WTC11 (cell line): ENCODE results near the gene TEX26.

Source experiments
- ZNF396 ChIP-seq: fragments of 250-450 bp; sonication (Bioruptor Pico); IDR thresholded peaks from 2 replicates; pipeline ENCODE4 v1.8.0; 2021; ENCODE audit warnings: mild to moderate bottlenecking, moderate library complexity, borderline replicate concordance
- TF ChIP-seq, protein P1 (sequence below): fragments of 200-600 bp; IDR thresholded peaks from 2 replicates; pipeline ENCODE4 v1.8.0; 2022; ENCODE audit warnings: antibody characterized with exemption
- TF ChIP-seq, protein P2 (sequence below): sonication (generic); formaldehyde crosslinking; IDR thresholded peaks from 2 replicates; pipeline ENCODE4 v1.8.1; 2022; ENCODE audit warnings: low read depth, missing genetic modification reagents, borderline replicate concordance

DNA sequence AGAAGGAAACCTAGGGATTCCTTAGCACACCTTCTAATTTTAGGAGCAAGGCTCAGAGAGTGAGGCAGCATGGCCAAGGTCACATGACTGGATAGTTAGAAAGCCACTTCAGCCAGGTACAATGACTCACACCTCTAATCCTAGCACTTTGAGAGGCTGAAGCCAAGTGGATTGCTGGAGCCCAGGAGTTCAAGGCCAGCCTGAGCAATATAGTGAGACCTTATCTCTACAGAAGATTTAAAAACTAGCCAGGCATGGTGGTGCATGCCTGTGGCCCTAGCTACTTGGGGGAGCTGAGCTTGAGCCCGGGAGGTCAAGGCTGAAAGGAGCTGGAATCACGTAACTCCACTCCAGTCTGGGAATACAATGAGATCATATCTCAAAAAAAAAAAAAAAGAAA, 69.2 kb downstream of the TEX26 start:
- TF ChIP-seq, protein P1, sequence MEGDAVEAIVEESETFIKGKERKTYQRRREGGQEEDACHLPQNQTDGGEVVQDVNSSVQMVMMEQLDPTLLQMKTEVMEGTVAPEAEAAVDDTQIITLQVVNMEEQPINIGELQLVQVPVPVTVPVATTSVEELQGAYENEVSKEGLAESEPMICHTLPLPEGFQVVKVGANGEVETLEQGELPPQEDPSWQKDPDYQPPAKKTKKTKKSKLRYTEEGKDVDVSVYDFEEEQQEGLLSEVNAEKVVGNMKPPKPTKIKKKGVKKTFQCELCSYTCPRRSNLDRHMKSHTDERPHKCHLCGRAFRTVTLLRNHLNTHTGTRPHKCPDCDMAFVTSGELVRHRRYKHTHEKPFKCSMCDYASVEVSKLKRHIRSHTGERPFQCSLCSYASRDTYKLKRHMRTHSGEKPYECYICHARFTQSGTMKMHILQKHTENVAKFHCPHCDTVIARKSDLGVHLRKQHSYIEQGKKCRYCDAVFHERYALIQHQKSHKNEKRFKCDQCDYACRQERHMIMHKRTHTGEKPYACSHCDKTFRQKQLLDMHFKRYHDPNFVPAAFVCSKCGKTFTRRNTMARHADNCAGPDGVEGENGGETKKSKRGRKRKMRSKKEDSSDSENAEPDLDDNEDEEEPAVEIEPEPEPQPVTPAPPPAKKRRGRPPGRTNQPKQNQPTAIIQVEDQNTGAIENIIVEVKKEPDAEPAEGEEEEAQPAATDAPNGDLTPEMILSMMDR = no peak
- TF ChIP-seq ZNF396 (CRISPR knock-in tag) = no peak
- TF ChIP-seq, protein P2, sequence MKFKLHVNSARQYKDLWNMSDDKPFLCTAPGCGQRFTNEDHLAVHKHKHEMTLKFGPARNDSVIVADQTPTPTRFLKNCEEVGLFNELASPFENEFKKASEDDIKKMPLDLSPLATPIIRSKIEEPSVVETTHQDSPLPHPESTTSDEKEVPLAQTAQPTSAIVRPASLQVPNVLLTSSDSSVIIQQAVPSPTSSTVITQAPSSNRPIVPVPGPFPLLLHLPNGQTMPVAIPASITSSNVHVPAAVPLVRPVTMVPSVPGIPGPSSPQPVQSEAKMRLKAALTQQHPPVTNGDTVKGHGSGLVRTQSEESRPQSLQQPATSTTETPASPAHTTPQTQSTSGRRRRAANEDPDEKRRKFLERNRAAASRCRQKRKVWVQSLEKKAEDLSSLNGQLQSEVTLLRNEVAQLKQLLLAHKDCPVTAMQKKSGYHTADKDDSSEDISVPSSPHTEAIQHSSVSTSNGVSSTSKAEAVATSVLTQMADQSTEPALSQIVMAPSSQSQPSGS = no peak
